CD8-positive, alpha-beta memory T cell (primary cell): Measurements from ENCODE around the gene PIAS1. TPM values are rescaled to one million over a fixed set of nuclear protein-coding genes. Genes with fewer than 3 reads are reported as not detected.

Experiments
- CTCF ChIA-PET: fragments of 350-600 bp; sonication (Branson Sonifier 250); formaldehyde crosslinking; loops from one replicate; lab custom pipeline; 2021; ENCODE audit warnings: antibody characterized with exemption; lab: Charles Lee
- POLR2A ChIA-PET: fragments of 350-600 bp; sonication (Branson Sonifier 250); formaldehyde crosslinking; loops from one replicate; lab custom pipeline; 2021; ENCODE audit warnings: antibody characterized with exemption; lab: Charles Lee
- DNase-seq, 5 donors: peaks; one replicate each; pipeline versions ENCODE4 v3.0.0 to v3.0.0-alpha.2; 2020 to 2022; ENCODE audit warnings: mixed read lengths in 1 of 5
- H3K27ac ChIP-seq: one replicate; pipeline ENCODE4 v1.7.0; 2013; ENCODE audit warnings: low read depth, mild to moderate bottlenecking, low read length, moderate library complexity
- H3K27me3 ChIP-seq: 2 replicates; pipeline ENCODE4 v1.7.0; 2013; ENCODE audit warnings: low read length, mild to moderate bottlenecking; ENCODE audit not compliant: insufficient read depth, poor library complexity, severe bottlenecking
- H3K36me3 ChIP-seq: 2 replicates; pipeline ENCODE4 v1.7.0; 2013; ENCODE audit warnings: mild to moderate bottlenecking, low read length, moderate library complexity; ENCODE audit not compliant: insufficient read depth
- H3K4me1 ChIP-seq: 2 replicates; pipeline ENCODE4 v1.7.0; 2013; ENCODE audit warnings: mild to moderate bottlenecking, low read length, moderate library complexity; ENCODE audit not compliant: insufficient read depth
- H3K4me3 ChIP-seq: 2 replicates; pipeline ENCODE4 v1.7.0; 2013; ENCODE audit warnings: mild to moderate bottlenecking, low read length
- H3K9me3 ChIP-seq: 2 replicates; pipeline ENCODE4 v1.7.0; 2013; ENCODE audit warnings: mild to moderate bottlenecking, low read length
- H3K27ac Mint-ChIP-seq, 8 donors: one replicate each; pipeline ENCODE4 v1.8.0; 2020 to 2021; ENCODE audit warnings: mixed read lengths in 8 of 8, mild to moderate bottlenecking in 6 of 8, inconsistent platforms in 3 of 8, moderate library complexity in 3 of 8
- H3K27me3 Mint-ChIP-seq, 2 donors: one replicate each; pipeline ENCODE4 v1.8.0; 2020 to 2021; ENCODE audit warnings: mixed read lengths in 2 of 2, mild to moderate bottlenecking in 1 of 2, moderate library complexity in 1 of 2
- H3K36me3 Mint-ChIP-seq, 3 donors: one replicate each; pipeline ENCODE4 v1.8.0; 2020 to 2021; ENCODE audit warnings: mixed read lengths in 3 of 3, inconsistent platforms in 1 of 3, mild to moderate bottlenecking in 1 of 3
- H3K4me1 Mint-ChIP-seq, 3 donors: one replicate each; pipeline ENCODE4 v1.8.0; 2020 to 2021; ENCODE audit warnings: mixed read lengths in 3 of 3, inconsistent platforms in 1 of 3, mild to moderate bottlenecking in 1 of 3
- H3K4me3 Mint-ChIP-seq, 7 donors: one replicate each; pipeline ENCODE4 v1.8.0; 2020 to 2021; ENCODE audit warnings: mixed read lengths in 7 of 7, mild to moderate bottlenecking in 6 of 7, moderate library complexity in 4 of 7, inconsistent platforms in 2 of 7
- H3K9me3 Mint-ChIP-seq, 5 donors: one replicate each; pipeline ENCODE4 v1.8.0; 2020 to 2022; ENCODE audit warnings: mixed read lengths in 5 of 5, mild to moderate bottlenecking in 3 of 5, moderate library complexity in 2 of 5, inconsistent platforms in 1 of 5
- polyA plus RNA-seq: library from polyadenylated mRNA; unstranded; fragments of 300-500 nt; fragmentation: Illumina TruSeq; gene quantifications from one replicate; pipeline ENCODE4 v1.2.3, GENCODE V29; 2021
- total RNA-seq, 2 experiments: library from RNA; stranded (reverse); gene quantifications; one replicate each; pipeline ENCODE4 v1.2.3, GENCODE V29; 2021

The PIAS1 gene
- total and polyA plus RNA-seq, 3 experiments from 2014 or later = 25.5 to 127 (median 30.2) TPM

DNA sequence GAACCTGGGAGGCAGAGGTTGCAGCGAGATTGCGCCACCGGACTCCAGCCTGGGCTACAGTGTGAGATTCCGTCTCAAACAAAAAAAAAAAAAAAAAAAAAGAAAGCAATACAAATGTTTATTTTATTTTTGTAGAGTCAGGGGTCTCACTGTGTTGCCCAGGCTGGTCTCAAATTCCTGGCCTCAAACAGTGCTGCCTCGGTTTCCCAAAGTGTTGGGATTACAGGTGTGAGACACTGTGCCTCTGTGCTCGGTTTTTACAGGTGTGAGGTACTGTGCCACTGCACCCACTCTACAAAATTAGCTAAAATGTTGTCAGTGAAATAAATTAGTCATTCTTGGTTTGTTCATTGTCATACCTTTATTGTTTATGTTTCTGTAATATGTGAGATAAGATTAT, 5.5 kb downstream of the PIAS1 start:
- DNase-seq = no peak
- Mint-ChIP-seq H3K27me3 (no peaks in the 10 kb centered on the region), H3K4me3 (no peak overlapping the region), H3K4me1 (peaks cover 72 to 91% (median 86%) of the 10 kb centered on the region in 3 donors), H3K9me3 (no peaks in the 10 kb centered on the region), H3K36me3 (peaks cover 0 to 25% (median 0%) of the 10 kb centered on the region in 3 donors), H3K27ac (no peak overlapping the region)
- H3K27me3 ChIP-seq = no peaks in the 10 kb centered on the region
- no peaks in the 10 kb centered on the region for H3K9me3 ChIP-seq
- CTCF ChIA-PET = no interaction called here
- H3K27ac ChIP-seq = no peak overlapping the region
- H3K36me3 ChIP-seq = no peaks in the 10 kb centered on the region
- peaks cover 61% of the 10 kb centered on the region for H3K4me1 ChIP-seq
- H3K4me3 ChIP-seq = no peak overlapping the region
- POLR2A ChIA-PET = no interaction called here

DNA sequence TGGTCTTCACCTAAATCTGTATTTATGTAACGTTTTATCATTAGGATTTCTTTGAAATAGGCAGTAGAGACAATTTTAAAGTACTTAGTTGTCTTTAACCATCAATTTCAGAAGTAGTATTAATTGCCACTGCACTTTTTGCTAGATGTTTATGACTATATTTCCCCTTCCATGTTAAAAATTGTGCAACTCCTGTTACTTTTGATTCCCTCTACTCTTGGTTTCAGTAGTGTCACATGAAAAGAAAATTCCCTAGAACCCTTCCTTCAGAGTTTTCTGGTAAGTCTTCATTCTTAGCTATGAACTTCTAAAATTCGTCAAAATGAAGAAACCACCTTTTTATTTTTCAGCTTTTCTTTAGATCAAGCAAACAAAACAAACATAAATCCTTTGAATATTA, 7.1 kb downstream of the PIAS1 start:
- ChIA-PET POLR2A (no interaction called here), CTCF (no interaction called here)
- H3K36me3 Mint-ChIP-seq = peaks cover 0 to 18% (median 0%) of the 10 kb centered on the region in 3 donors
- DNase-seq = no peak
- no peak overlapping the region for H3K27ac Mint-ChIP-seq
- peaks cover 63 to 85% (median 80%) of the 10 kb centered on the region in 3 donors for H3K4me1 Mint-ChIP-seq
- peaks cover 55% of the 10 kb centered on the region for H3K4me1 ChIP-seq
- no peaks in the 10 kb centered on the region for H3K36me3 ChIP-seq
- no peaks in the 10 kb centered on the region for H3K27me3 ChIP-seq
- no peaks in the 10 kb centered on the region for H3K9me3 Mint-ChIP-seq
- H3K9me3 ChIP-seq = no peaks in the 10 kb centered on the region
- no peaks in the 10 kb centered on the region for H3K27me3 Mint-ChIP-seq
- H3K4me3 Mint-ChIP-seq = peak overlapping the region in 2 of 7 donors; percentile 20 to 42
- H3K4me3 ChIP-seq = no peak overlapping the region
- H3K27ac ChIP-seq = no peak overlapping the region

- DNase-seq = no peak
- Histone ChIP-seq H3K4me1 (peaks cover 51% of the 10 kb centered on the region), H3K27ac (no peak overlapping the region), H3K9me3 (no peaks in the 10 kb centered on the region), H3K36me3 (no peaks in the 10 kb centered on the region), H3K4me3 (no peak overlapping the region), H3K27me3 (no peaks in the 10 kb centered on the region)
- CTCF ChIA-PET = no interaction called here
- Mint-ChIP-seq H3K27me3 (no peaks in the 10 kb centered on the region), H3K27ac (no peak overlapping the region), H3K36me3 (peaks cover 0 to 22% (median 0%) of the 10 kb centered on the region in 3 donors), H3K4me3 (peak overlapping the region in 5 of 7 donors; percentile 5 to 42 (median 24)), H3K9me3 (no peaks in the 10 kb centered on the region), H3K4me1 (peaks cover 62 to 85% (median 80%) of the 10 kb centered on the region in 3 donors)
- POLR2A ChIA-PET = no interaction called here
Observed at GRCh38 chr15:68061602-68062001, 7.5 kb downstream of the PIAS1 start.

DNA sequence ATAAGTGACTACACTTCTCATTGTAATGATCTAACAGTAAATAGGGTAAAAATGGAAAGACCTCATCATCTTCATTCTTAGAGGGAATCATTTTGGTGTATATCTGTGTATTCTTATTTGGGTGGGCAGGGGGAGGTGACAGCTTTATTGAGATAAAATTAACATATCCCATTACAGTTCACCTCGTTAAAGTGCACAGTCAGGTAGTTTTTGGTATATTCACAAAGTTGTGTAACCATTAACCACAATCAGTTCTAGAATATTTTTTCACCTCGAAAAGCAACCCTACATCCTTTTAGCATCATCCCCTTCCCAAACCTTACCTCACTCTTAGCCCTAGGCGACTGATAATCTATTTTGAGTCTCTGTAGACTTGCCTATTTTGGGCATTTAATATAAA, 8.1 kb downstream of the PIAS1 start:
- Histone ChIP-seq H3K27ac (no peak overlapping the region), H3K9me3 (no peaks in the 10 kb centered on the region), H3K27me3 (no peaks in the 10 kb centered on the region), H3K4me1 (peaks cover 45% of the 10 kb centered on the region), H3K36me3 (no peaks in the 10 kb centered on the region), H3K4me3 (no peak overlapping the region)
- H3K36me3 Mint-ChIP-seq = peaks cover 0 to 28% (median under 1%) of the 10 kb centered on the region in 3 donors
- no peak for DNase-seq
- ChIA-PET POLR2A (no interaction called here), CTCF (no interaction called here)
- H3K27ac Mint-ChIP-seq = no peak overlapping the region
- H3K27me3 Mint-ChIP-seq = no peaks in the 10 kb centered on the region
- H3K4me1 Mint-ChIP-seq = peaks cover 61 to 85% (median 80%) of the 10 kb centered on the region in 3 donors
- no peaks in the 10 kb centered on the region for H3K9me3 Mint-ChIP-seq
- H3K4me3 Mint-ChIP-seq = peak overlapping the region in 5 of 7 donors; percentile 7 to 39 (median 24)

DNA sequence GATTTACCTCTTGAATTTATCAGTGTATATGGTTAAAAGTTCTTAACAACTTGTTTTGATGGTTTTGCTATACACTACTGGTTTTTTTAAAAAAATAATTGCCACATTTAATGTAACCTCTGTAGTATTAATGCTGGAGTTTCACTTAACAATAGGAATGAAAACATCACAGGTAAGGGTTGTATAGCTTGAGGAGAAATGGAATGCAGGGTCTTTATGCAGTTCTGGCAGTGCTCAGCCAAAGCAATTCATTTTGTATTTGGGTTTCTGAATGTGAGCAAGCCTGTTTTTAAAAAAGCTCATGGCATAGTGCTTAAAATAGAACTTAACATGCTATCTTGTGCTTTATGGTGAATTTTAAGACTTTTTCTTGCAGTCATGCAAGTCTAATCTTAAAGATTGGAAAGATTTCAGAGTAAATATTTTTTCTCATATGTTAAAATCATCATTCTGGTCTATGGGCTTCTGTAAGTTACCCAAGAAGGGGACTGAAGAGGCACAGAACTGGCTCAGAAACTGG, 8.9 kb downstream of the PIAS1 start:
- H3K27me3 Mint-ChIP-seq = no peaks in the 10 kb centered on the region
- H3K4me1 Mint-ChIP-seq = peaks cover 59 to 85% (median 80%) of the 10 kb centered on the region in 3 donors
- no peaks in the 10 kb centered on the region for H3K36me3 ChIP-seq
- peaks cover 37% of the 10 kb centered on the region for H3K4me1 ChIP-seq
- H3K4me3 ChIP-seq = no peak overlapping the region
- no peaks in the 10 kb centered on the region for H3K9me3 ChIP-seq
- no peak for DNase-seq
- peak overlapping the region in 3 of 7 donors; percentile 3 to 49 (median 28) for H3K4me3 Mint-ChIP-seq
- H3K36me3 Mint-ChIP-seq = peaks cover 0 to 33% (median 4%) of the 10 kb centered on the region in 3 donors
- no peaks in the 10 kb centered on the region for H3K27me3 ChIP-seq
- CTCF ChIA-PET = no interaction called here
- no peak overlapping the region for H3K27ac Mint-ChIP-seq
- no peaks in the 10 kb centered on the region for H3K9me3 Mint-ChIP-seq
- POLR2A ChIA-PET = no interaction called here
- H3K27ac ChIP-seq = no peak overlapping the region

DNA sequence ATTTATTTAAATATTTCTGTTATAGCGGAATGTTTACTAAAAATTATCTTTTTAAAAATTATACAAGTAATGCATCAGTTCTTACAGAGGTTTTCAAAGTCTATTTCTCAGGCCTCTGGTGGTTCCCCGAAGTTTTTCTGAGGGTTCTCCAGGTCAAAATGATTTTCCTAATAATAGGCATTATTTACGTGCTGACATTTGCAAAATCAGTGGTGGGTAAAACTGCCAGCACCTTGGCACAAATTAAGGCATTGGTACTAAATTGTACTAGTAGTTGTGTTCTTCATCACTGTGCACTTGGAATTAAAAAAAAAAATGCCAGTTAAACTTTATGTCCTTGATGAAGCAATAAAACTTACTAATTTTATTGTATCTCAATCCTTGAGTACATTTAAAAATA, 9.5 kb downstream of the PIAS1 start:
- Histone ChIP-seq H3K4me1 (peaks cover 31% of the 10 kb centered on the region), H3K27me3 (no peaks in the 10 kb centered on the region), H3K4me3 (no peak overlapping the region), H3K9me3 (no peaks in the 10 kb centered on the region), H3K36me3 (no peaks in the 10 kb centered on the region), H3K27ac (no peak overlapping the region)
- H3K4me3 Mint-ChIP-seq = no peak overlapping the region
- H3K36me3 Mint-ChIP-seq = peaks cover 0 to 36% (median 4%) of the 10 kb centered on the region in 3 donors
- ChIA-PET CTCF (no interaction called here), POLR2A (no interaction called here)
- peaks cover 53 to 85% (median 80%) of the 10 kb centered on the region in 3 donors for H3K4me1 Mint-ChIP-seq
- H3K9me3 Mint-ChIP-seq = no peaks in the 10 kb centered on the region
- no peak for DNase-seq
- H3K27me3 Mint-ChIP-seq = no peaks in the 10 kb centered on the region
- H3K27ac Mint-ChIP-seq = no peak overlapping the region

DNA sequence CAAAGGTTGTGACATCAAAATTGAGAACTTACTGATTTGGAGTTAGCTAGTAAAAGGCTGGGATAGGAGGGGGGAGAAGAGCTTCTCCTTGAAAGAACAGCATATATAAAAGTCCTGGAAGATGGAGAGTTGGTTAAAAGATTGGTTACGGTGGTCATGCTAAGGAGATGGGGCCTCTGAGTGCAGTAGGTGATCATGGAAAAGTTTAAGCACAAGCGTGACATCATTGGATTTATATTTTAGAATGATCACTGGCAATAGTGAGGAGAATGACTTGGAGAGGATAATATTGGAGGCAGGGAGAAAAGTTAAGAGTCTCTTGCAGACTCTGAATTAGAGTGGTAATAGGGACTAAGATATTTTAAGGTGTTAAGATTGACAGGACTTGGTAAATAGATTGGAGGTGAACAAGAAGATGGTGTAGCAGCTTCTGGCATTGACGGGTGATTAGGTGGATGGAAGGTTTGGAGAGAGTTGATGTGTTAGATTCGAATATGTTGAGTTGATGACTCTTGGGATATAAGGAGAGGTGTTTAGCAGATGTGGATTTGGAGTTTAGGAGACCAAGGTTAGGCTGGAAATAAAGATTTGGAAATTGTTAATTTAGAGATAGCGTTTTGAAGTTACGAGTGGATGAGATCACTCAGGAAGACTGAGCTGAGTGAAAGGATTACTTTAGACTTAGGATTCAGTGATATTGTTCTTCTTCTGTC, 19.6 kb downstream of the PIAS1 start:
- H3K4me3 Mint-ChIP-seq = peak overlapping the region in 2 of 7 donors; percentile 13 to 17
- no peaks in the 10 kb centered on the region for H3K27me3 Mint-ChIP-seq
- CTCF ChIA-PET = no interaction called here
- Histone ChIP-seq H3K27ac (no peak overlapping the region), H3K4me1 (peaks cover 36% of the 10 kb centered on the region), H3K27me3 (no peaks in the 10 kb centered on the region), H3K36me3 (no peaks in the 10 kb centered on the region), H3K4me3 (no peak overlapping the region), H3K9me3 (no peaks in the 10 kb centered on the region)
- H3K9me3 Mint-ChIP-seq = no peaks in the 10 kb centered on the region
- peaks cover 0 to 12% (median 3%) of the 10 kb centered on the region in 3 donors for H3K36me3 Mint-ChIP-seq
- H3K27ac Mint-ChIP-seq = peak overlapping the region in 2 of 8 donors; percentile 5 to 43
- H3K4me1 Mint-ChIP-seq = peaks cover 70 to 85% (median 85%) of the 10 kb centered on the region in 3 donors
- POLR2A ChIA-PET = no interaction called here
- no peak for DNase-seq

GRCh38 chr15:68075764-68076385, 21.8 kb downstream of the PIAS1 start:
- Histone ChIP-seq H3K4me3 (no peak overlapping the region), H3K27me3 (no peaks in the 10 kb centered on the region), H3K36me3 (no peaks in the 10 kb centered on the region), H3K9me3 (no peaks in the 10 kb centered on the region), H3K4me1 (peaks cover 47% of the 10 kb centered on the region), H3K27ac (no peak overlapping the region)
- H3K27ac Mint-ChIP-seq = no peak overlapping the region
- peaks cover 65 to 84% (median 81%) of the 10 kb centered on the region in 3 donors for H3K4me1 Mint-ChIP-seq
- H3K4me3 Mint-ChIP-seq = peak overlapping the region in 1 of 7 donors; percentile 36
- CTCF ChIA-PET = no interaction called here
- H3K27me3 Mint-ChIP-seq = no peaks in the 10 kb centered on the region
- POLR2A ChIA-PET = no interaction called here
- no peak for DNase-seq
- H3K9me3 Mint-ChIP-seq = no peaks in the 10 kb centered on the region
- peaks cover 0 to 7% (median 0%) of the 10 kb centered on the region in 3 donors for H3K36me3 Mint-ChIP-seq
